Mesothelial cell of epicardium (in vitro differentiated cells): Measurements from ENCODE around the gene CLIP3. TPM values are rescaled to one million over a fixed set of nuclear protein-coding genes. Genes with fewer than 3 reads are reported as not detected.

ENCODE experiments used
- DNase-seq, 2 experiments: peaks; one replicate each; pipeline ENCODE4 v3.0.0; 2021; ENCODE audit warnings: low spot score in 2 of 2; ENCODE audit not compliant: unreplicated experiment in 2 of 2
- H3K27ac Mint-ChIP-seq: 2 replicates; pipeline ENCODE4 v1.8.0; 2021; ENCODE audit warnings: mixed read lengths
- H3K27me3 Mint-ChIP-seq: 2 replicates; pipeline ENCODE4 v1.8.0; 2021; ENCODE audit warnings: low read depth, mixed read lengths
- H3K36me3 Mint-ChIP-seq: 2 replicates; pipeline ENCODE4 v1.8.0; 2021; ENCODE audit warnings: mixed read lengths
- H3K4me1 Mint-ChIP-seq: 2 replicates; pipeline ENCODE4 v1.8.0; 2021; ENCODE audit warnings: mixed read lengths
- H3K4me3 Mint-ChIP-seq: 2 replicates; pipeline ENCODE4 v1.8.0; 2021; ENCODE audit warnings: mild to moderate bottlenecking, moderate library complexity, mixed read lengths
- H3K9me3 Mint-ChIP-seq: 2 replicates; pipeline ENCODE4 v1.8.0; 2021; ENCODE audit warnings: mixed read lengths
- CTCF ChIP-seq: fragments of 200-600 bp; sonication (generic); IDR thresholded peaks from one replicate; pipeline ENCODE4 v1.5.0; 2021; ENCODE audit warnings: antibody characterized with exemption; ENCODE audit not compliant: unreplicated experiment
- total RNA-seq: library from RNA; stranded (reverse); gene quantifications from 3 replicates; pipeline ENCODE4 v1.2.1, GENCODE V29; 2021

The CLIP3 gene
- 58.5 to 59.0 TPM (median 59.0 TPM) in 3 replicates for total RNA-seq

GRCh38 chr19:36032251-36033104 is at the start of gene CLIP3:
CLIP3 (minus strand) TSS chr19:36032873; CDS start chr19:36032357, 516 bp downstream.
- DNase-seq, result peak; percentile 67 to 83
- peaks cover 18% of the 10 kb centered on the region for H3K4me1 Mint-ChIP-seq
- no peak for TF ChIP-seq CTCF
- H3K27me3 Mint-ChIP-seq, result no peaks in the 10 kb centered on the region
- no peak within 1 kb of the TSS for H3K27ac Mint-ChIP-seq
- peaks cover 23% of the 10 kb centered on the region for H3K36me3 Mint-ChIP-seq
- peak within 1 kb of the TSS; percentile 79 for H3K4me3 Mint-ChIP-seq
- no peaks in the 10 kb centered on the region for H3K9me3 Mint-ChIP-seq

- no peak for DNase-seq
- H3K4me3 Mint-ChIP-seq, result no peak overlapping the region
- H3K27me3 Mint-ChIP-seq, result no peaks in the 10 kb centered on the region
- no peaks in the 10 kb centered on the region for H3K4me1 Mint-ChIP-seq
- H3K27ac Mint-ChIP-seq, result no peak overlapping the region
- peaks cover 3% of the 10 kb centered on the region for H3K36me3 Mint-ChIP-seq
- no peak for TF ChIP-seq CTCF
- no peaks in the 10 kb centered on the region for H3K9me3 Mint-ChIP-seq
Observed at GRCh38 chr19:36081894-36082293, 49.2 kb upstream of the CLIP3 start.

- TF ChIP-seq CTCF, result no peak
- Mint-ChIP-seq H3K4me3 (no peak overlapping the region), H3K27me3 (no peaks in the 10 kb centered on the region), H3K9me3 (no peaks in the 10 kb centered on the region), H3K36me3 (peaks cover 3% of the 10 kb centered on the region), H3K27ac (no peak overlapping the region), H3K4me1 (no peaks in the 10 kb centered on the region)
- no peak for DNase-seq
Observed at GRCh38 chr19:36081385-36081784, 48.7 kb upstream of the CLIP3 start.

- Mint-ChIP-seq H3K36me3 (peaks cover 6% of the 10 kb centered on the region), H3K27me3 (no peaks in the 10 kb centered on the region), H3K4me1 (no peaks in the 10 kb centered on the region), H3K9me3 (no peaks in the 10 kb centered on the region), H3K4me3 (no peak overlapping the region), H3K27ac (no peak overlapping the region)
- no peak for DNase-seq
- TF ChIP-seq CTCF, result no peak
Observed at GRCh38 chr19:36079389-36079945, 46.8 kb upstream of the CLIP3 start.

- H3K27me3 Mint-ChIP-seq, result no peaks in the 10 kb centered on the region
- no peak for TF ChIP-seq CTCF
- no peak overlapping the region for H3K4me3 Mint-ChIP-seq
- H3K4me1 Mint-ChIP-seq, result peaks cover 3% of the 10 kb centered on the region
- H3K9me3 Mint-ChIP-seq, result no peaks in the 10 kb centered on the region
- H3K36me3 Mint-ChIP-seq, result peaks cover 7% of the 10 kb centered on the region
- H3K27ac Mint-ChIP-seq, result no peak overlapping the region
- no peak for DNase-seq
Observed at GRCh38 chr19:36073121-36073876, 40.6 kb upstream of the CLIP3 start.
